Inflammatory macrophage treated with lipopolysaccharide for 4 hours (primary cell): ENCODE data around the gene SLC2A6.

ENCODE experiments used
- DNase-seq: peaks from one replicate; pipeline ENCODE4 v3.0.0-alpha.2; 2020

The SLC2A6 gene

GRCh38 chr9:133515240-133515610, 36.3 kb upstream of the SLC2A6 start:
- DNase-seq, result no peak

GRCh38 chr9:133514460-133515239, 35.8 kb upstream of the SLC2A6 start:
- no peak for DNase-seq

- no peak for DNase-seq
These were observed 34.6 kb upstream of the SLC2A6 start for GRCh38 chr9:133513214-133514100.

GRCh38 chr9:133512253-133513213, 33.6 kb upstream of the SLC2A6 start:
- no peak for DNase-seq

GRCh38 chr9:133511607-133512006, 32.7 kb upstream of the SLC2A6 start:
- DNase-seq, result no peak

- no peak for DNase-seq
These were observed 32.1 kb upstream of the SLC2A6 start for GRCh38 chr9:133510926-133511505.

GRCh38 chr9:133509179-133510083, 30.5 kb upstream of the SLC2A6 start:
- DNase-seq, result no peak

GRCh38 chr9:133508046-133508445, 29.1 kb upstream of the SLC2A6 start:
- no peak for DNase-seq

- DNase-seq, result no peak
These were observed 28.5 kb upstream of the SLC2A6 start for GRCh38 chr9:133507246-133507965.

GRCh38 chr9:133506653-133507038, 27.7 kb upstream of the SLC2A6 start:
- no peak for DNase-seq

GRCh38 chr9:133505901-133506652, 27.2 kb upstream of the SLC2A6 start:
- no peak for DNase-seq

- no peak for DNase-seq
These were observed 26.4 kb upstream of the SLC2A6 start for GRCh38 chr9:133505186-133505830.

GRCh38 chr9:133502112-133502511, 23.2 kb upstream of the SLC2A6 start:
- no peak for DNase-seq

- no peak for DNase-seq
These were observed 21.0 kb upstream of the SLC2A6 start for GRCh38 chr9:133499892-133500270.

- DNase-seq, result no peak
These were observed 20.4 kb upstream of the SLC2A6 start for GRCh38 chr9:133499132-133499891.

- no peak for DNase-seq
These were observed 18.3 kb upstream of the SLC2A6 start for GRCh38 chr9:133496861-133497842.
